CD14-positive monocyte (primary cell): ENCODE measurements around the gene CLDN6. TPM values are rescaled to one million over a fixed set of nuclear protein-coding genes. Genes with fewer than 3 reads are reported as not detected.

ENCODE experiments used
- DNase-seq, 3 donors: peaks; one replicate each; pipeline ENCODE4 v3.0.0-alpha.2; 2011 to 2022
- H2AFZ ChIP-seq: 2 replicates; pipeline ENCODE4 v1.6.0; 2012; ENCODE audit warnings: mild to moderate bottlenecking, low read depth, low read length, inconsistent platforms; ENCODE audit not compliant: insufficient read depth, poor library complexity, severe bottlenecking
- H3K27ac ChIP-seq, 2 donors: 1 replicate in 1 of 2; 2 replicates in 1 of 2; pipeline ENCODE4 v1.5.1; 2012 to 2013; ENCODE audit warnings: low read length in 2 of 2, control low read depth in 1 of 2, inconsistent platforms in 1 of 2, low read depth in 1 of 2, mild to moderate bottlenecking in 1 of 2
- H3K27me3 ChIP-seq, 2 donors: one replicate each; pipeline versions ENCODE4 v1.6.0 to v1.6.1; 2011 to 2013; ENCODE audit warnings: low read length in 2 of 2; ENCODE audit not compliant: control insufficient read depth in 2 of 2, insufficient read depth in 2 of 2
- H3K36me3 ChIP-seq, 2 donors: replicated peaks in 1 of 2; 1 replicate in 1 of 2; 2 replicates in 1 of 2; pipeline versions ENCODE4 v1.5.1 to v1.6.1; 2012 to 2013; ENCODE audit warnings: low read length in 2 of 2, control low read depth in 1 of 2, inconsistent platforms in 1 of 2, mild to moderate bottlenecking in 1 of 2; ENCODE audit not compliant: insufficient read depth in 2 of 2, control insufficient read depth in 1 of 2
- H3K4me1 ChIP-seq, 2 donors: 1 replicate in 1 of 2; 2 replicates in 1 of 2; pipeline versions ENCODE4 v1.5.1 to v1.6.1; 2012 to 2013; ENCODE audit warnings: low read length in 2 of 2, control low read depth in 1 of 2, inconsistent platforms in 1 of 2, mild to moderate bottlenecking in 1 of 2, moderate library complexity in 1 of 2; ENCODE audit not compliant: insufficient read depth in 2 of 2, control insufficient read depth in 1 of 2
- H3K4me2 ChIP-seq: replicated peaks from 2 replicates; pipeline ENCODE3; 2012; ENCODE audit warnings: low read length, moderate library complexity, mild to moderate bottlenecking; ENCODE audit not compliant: poor library complexity, severe bottlenecking; ENCODE audit errors: extremely low read depth
- H3K4me3 ChIP-seq, 3 experiments: fragments of 200-600 bp in 1 of 3; sonication (generic) in 1 of 3; replicated peaks in 1 of 3; 1 replicate in 2 of 3; 2 replicates in 1 of 3; pipeline ENCODE4 v1.5.1; 2011 to 2013; ENCODE audit warnings: low read length in 3 of 3, mild to moderate bottlenecking in 3 of 3, control low read depth in 2 of 3, low read depth in 2 of 3, inconsistent platforms in 1 of 3, moderate library complexity in 1 of 3
- H3K79me2 ChIP-seq: 2 replicates; pipeline ENCODE4 v1.6.0; 2012; ENCODE audit warnings: mild to moderate bottlenecking, control low read depth, inconsistent platforms, low read length, moderate library complexity; ENCODE audit not compliant: insufficient read depth
- H3K9ac ChIP-seq: 2 replicates; pipeline ENCODE4 v1.6.0; 2017; ENCODE audit warnings: low read length, mild to moderate bottlenecking; ENCODE audit not compliant: insufficient read depth, poor library complexity, severe bottlenecking
- H3K9me3 ChIP-seq, 2 donors: replicated peaks in 1 of 2; 1 replicate in 1 of 2; 2 replicates in 1 of 2; pipeline versions ENCODE4 v1.5.1 to v1.6.1; 2012 to 2013; ENCODE audit warnings: low read length in 2 of 2, control low read depth in 1 of 2; ENCODE audit not compliant: control insufficient read depth in 1 of 2, insufficient read depth in 1 of 2
- H4K20me1 ChIP-seq: 2 replicates; pipeline ENCODE4 v1.6.0; 2012; ENCODE audit warnings: mild to moderate bottlenecking, low read length, control low read depth, moderate library complexity; ENCODE audit not compliant: insufficient read depth
- H3K27ac Mint-ChIP-seq, 7 donors: one replicate each; pipeline ENCODE4 v1.8.0; 2020; ENCODE audit warnings: mild to moderate bottlenecking in 7 of 7, mixed read lengths in 7 of 7, moderate library complexity in 6 of 7, inconsistent platforms in 2 of 7
- H3K27me3 Mint-ChIP-seq, 3 donors: one replicate each; pipeline ENCODE4 v1.8.0; 2021 to 2022; ENCODE audit warnings: low read depth in 3 of 3, mild to moderate bottlenecking in 3 of 3, mixed read lengths in 3 of 3, moderate library complexity in 3 of 3, inconsistent platforms in 1 of 3
- H3K36me3 Mint-ChIP-seq, 2 donors: one replicate each; pipeline ENCODE4 v1.8.0; 2020; ENCODE audit warnings: mixed read lengths in 2 of 2, inconsistent platforms in 1 of 2, mild to moderate bottlenecking in 1 of 2
- H3K4me1 Mint-ChIP-seq: one replicate; pipeline ENCODE4 v1.8.0; 2020; ENCODE audit warnings: mild to moderate bottlenecking, mixed read lengths
- H3K4me3 Mint-ChIP-seq, 2 donors: one replicate each; pipeline ENCODE4 v1.8.0; 2020; ENCODE audit warnings: mild to moderate bottlenecking in 2 of 2, mixed read lengths in 2 of 2, moderate library complexity in 1 of 2
- H3K9me3 Mint-ChIP-seq, 7 donors: one replicate each; pipeline ENCODE4 v1.8.0; 2020 to 2022; ENCODE audit warnings: mixed read lengths in 7 of 7, mild to moderate bottlenecking in 6 of 7, moderate library complexity in 6 of 7, inconsistent platforms in 2 of 7
- CTCF ChIP-seq: fragments of 200-600 bp; IDR thresholded peaks from one replicate; pipeline ENCODE4 v1.8.0; 2022; ENCODE audit warnings: antibody characterized with exemption, mild to moderate bottlenecking
- WGBS: methylation state at CpG from one replicate; pipeline ENCODE4 v1.1.5; 2013; ENCODE audit warnings: missing lambda C conversion rate; ENCODE audit not compliant: insufficient coverage; 5-methylcytosine and 5-hydroxymethylcytosine counted together
- intact Hi-C, 2 donors: fragments of 100-400 bp; cut with micrococcal nuclease; formaldehyde crosslinking; loops; one replicate each; pipeline versions ENCODE4 v1.15.0 to v1.15.1; 2023
- polyA plus RNA-seq, 3 donors: library from polyadenylated mRNA; depleted of rRNA in 1 of 3; unstranded in 2 of 3; stranded (reverse) in 1 of 3; fragments of 300-500 nt in 2 of 3; fragments of >200 nt in 1 of 3; fragmentation: Illumina TruSeq in 2 of 3; gene quantifications; 1 replicate in 2 of 3; 2 replicates in 1 of 3; pipeline ENCODE4 v1.2.3, GENCODE V29; 2012 to 2021

The CLDN6 gene
- polyA plus RNA-seq, 3 donors = not detected

- Histone ChIP-seq H3K27ac (peak within 1 kb of the TSS; percentile 20 to 53), H3K4me2 (peak within 1 kb of the TSS; percentile 100), H4K20me1 (peaks cover 42% of the 10 kb centered on the region), H2AFZ (peak within 1 kb of the TSS; percentile 91), H3K4me1 (peaks cover 50 to 66% of the 10 kb centered on the region in 2 donors), H3K36me3 (peaks cover 16 to 20% of the 10 kb centered on the region in 2 donors), H3K9me3 (peaks cover 0 to 8% of the 10 kb centered on the region in 2 donors), H3K79me2 (peaks cover 23% of the 10 kb centered on the region), H3K9ac (peak within 1 kb of the TSS; percentile 69), H3K4me3 (peak within 1 kb of the TSS; percentile 63 to 95 (median 63)), H3K27me3 (peaks cover 17 to 44% of the 10 kb centered on the region in 2 donors)
- H3K9me3 Mint-ChIP-seq = peaks cover 0 to 18% (median 7%) of the 10 kb centered on the region in 7 donors
- H3K4me1 Mint-ChIP-seq = peaks cover 41% of the 10 kb centered on the region
- peak; percentile 87 to 92 (median 87) for DNase-seq
- peak within 1 kb of the TSS; percentile 77 to 85 for H3K4me3 Mint-ChIP-seq
- TF ChIP-seq CTCF = no peak
- peaks cover 30 to 48% (median 34%) of the 10 kb centered on the region in 3 donors for H3K27me3 Mint-ChIP-seq
- peak within 1 kb of the TSS in 5 of 7 donors; percentile 24 to 83 (median 70) for H3K27ac Mint-ChIP-seq
- peaks cover 15 to 17% of the 10 kb centered on the region in 2 donors for H3K36me3 Mint-ChIP-seq
- intact Hi-C loops = loop anchor here (2.0 to 5.0 kb wide), 2 partner anchors 14 to 53 kb away; partner anchors contain the start of genes HCFC1R1 (in 1 of the 2), THOC6 (in 1 of the 2) and TNFRSF12A (in 1 of the 2)
- under 1% methylated on average over 98 of the region's 98 CpGs for WGBS
Observed at GRCh38 chr16:2968738-2969544, 49.0 kb downstream of the CLDN6 start, which contains the start of gene PAQR4. TSS of gene PAQR4 (plus strand) at chr16:2969348. CDS start at chr16:2969675, 327 bp downstream.

GRCh38 chr16:2968368-2968737 is 49.6 kb downstream of the CLDN6 start:
- Histone ChIP-seq H3K27me3 (peaks cover 17 to 50% of the 10 kb centered on the region in 2 donors), H3K9ac (peak overlapping the region; percentile 69), H3K4me2 (peak overlapping the region; percentile 100), H4K20me1 (peaks cover 44% of the 10 kb centered on the region), H3K4me3 (peak overlapping the region; percentile 31 to 95 (median 49)), H3K9me3 (peaks cover 0 to 8% of the 10 kb centered on the region in 2 donors), H2AFZ (peak overlapping the region; percentile 91), H3K36me3 (peaks cover 12 to 17% of the 10 kb centered on the region in 2 donors), H3K4me1 (peaks cover 56 to 72% of the 10 kb centered on the region in 2 donors), H3K27ac (peak overlapping the region in 1 of 2 donors; percentile 20), H3K79me2 (peaks cover 23% of the 10 kb centered on the region)
- no peak for TF ChIP-seq CTCF
- Mint-ChIP-seq H3K4me1 (peaks cover 46% of the 10 kb centered on the region), H3K27me3 (peaks cover 36 to 54% (median 40%) of the 10 kb centered on the region in 3 donors), H3K4me3 (peak overlapping the region; percentile 77 to 85), H3K36me3 (peaks cover 15 to 17% of the 10 kb centered on the region in 2 donors), H3K27ac (peak overlapping the region in 4 of 7 donors; percentile 24 to 83 (median 56)), H3K9me3 (peaks cover 0 to 22% (median 7%) of the 10 kb centered on the region in 7 donors)
- WGBS = 16% methylated on average over 15 of the region's 18 CpGs
- DNase-seq = peak; percentile 68 to 80 (median 73)
- intact Hi-C loops = loop anchor here (2.0 to 5.0 kb wide), 2 partner anchors 14 to 54 kb away; partner anchors contain the start of genes HCFC1R1 (in 1 of the 2), THOC6 (in 1 of the 2) and TNFRSF12A (in 1 of the 2)
